H9 (cell line): Measurements from ENCODE around the gene KREMEN1. TPM values are rescaled to one million over a fixed set of nuclear protein-coding genes. Genes with fewer than 3 reads are reported as not detected.

Source experiments
- DNase-seq: peaks from one replicate; pipeline ENCODE4 v3.0.0-alpha.2; 2017
- H2AFZ ChIP-seq: one replicate; pipeline ENCODE4 v1.6.1; 2013; ENCODE audit warnings: mild to moderate bottlenecking, low read length, control low read depth, moderate library complexity
- H2AK5ac ChIP-seq: 2 replicates; pipeline ENCODE4 v1.6.1; 2013; ENCODE audit warnings: low read length, control low read depth, mixed read lengths; ENCODE audit not compliant: insufficient read length
- H2BK120ac ChIP-seq: one replicate; pipeline ENCODE4 v1.6.1; 2013; ENCODE audit warnings: low read depth, mild to moderate bottlenecking, low read length, control low read depth, inconsistent platforms; ENCODE audit not compliant: poor library complexity, severe bottlenecking
- H2BK12ac ChIP-seq: 2 replicates; pipeline ENCODE4 v1.6.1; 2013; ENCODE audit warnings: low read length, control low read depth, mixed read lengths, low read depth; ENCODE audit not compliant: insufficient read length
- H2BK15ac ChIP-seq: 2 replicates; pipeline ENCODE4 v1.6.1; 2013; ENCODE audit warnings: low read depth, low read length, control low read depth
- H2BK20ac ChIP-seq: one replicate; pipeline ENCODE4 v1.6.1; 2013; ENCODE audit warnings: low read depth, mild to moderate bottlenecking, low read length, control low read depth, inconsistent platforms; ENCODE audit not compliant: poor library complexity, severe bottlenecking
- H2BK5ac ChIP-seq: 2 replicates; pipeline ENCODE4 v1.6.1; 2013; ENCODE audit warnings: low read length, control low read depth, mixed read lengths; ENCODE audit not compliant: insufficient read length
- H3K14ac ChIP-seq: 2 replicates; pipeline ENCODE4 v1.6.1; 2013; ENCODE audit warnings: low read length, control low read depth; ENCODE audit not compliant: insufficient read depth
- H3K18ac ChIP-seq: 2 replicates; pipeline ENCODE4 v1.6.1; 2013; ENCODE audit warnings: low read depth, mild to moderate bottlenecking, mixed read lengths, low read length, control low read depth; ENCODE audit not compliant: insufficient read length
- H3K23ac ChIP-seq: 2 replicates; pipeline ENCODE4 v1.6.1; 2013; ENCODE audit warnings: low read length, control low read depth, mixed read lengths, low read depth; ENCODE audit not compliant: insufficient read length
- H3K23me2 ChIP-seq: 2 replicates; pipeline ENCODE4 v1.6.1; 2013; ENCODE audit warnings: low read depth, mild to moderate bottlenecking, mixed read lengths, low read length, control low read depth; ENCODE audit not compliant: insufficient read length, poor library complexity, severe bottlenecking
- H3K27ac ChIP-seq: 2 replicates; pipeline ENCODE4 v1.5.1; 2013; ENCODE audit warnings: low read length, control low read depth, mixed read lengths, low read depth; ENCODE audit not compliant: insufficient read length
- H3K27me3 ChIP-seq: 2 replicates; pipeline ENCODE4 v1.6.1; 2013; ENCODE audit warnings: low read length, control low read depth, inconsistent platforms; ENCODE audit not compliant: insufficient read depth
- H3K4ac ChIP-seq: 2 replicates; pipeline ENCODE4 v1.6.1; 2013; ENCODE audit warnings: low read depth, mild to moderate bottlenecking, control low read depth, inconsistent platforms, low read length, moderate library complexity
- H3K4me1 ChIP-seq: 2 replicates; pipeline ENCODE4 v1.6.1; 2013; ENCODE audit warnings: low read length, control low read depth, inconsistent platforms; ENCODE audit not compliant: insufficient read depth
- H3K4me2 ChIP-seq: 2 replicates; pipeline ENCODE4 v1.6.1; 2013; ENCODE audit warnings: low read length, control low read depth, mixed read lengths; ENCODE audit not compliant: insufficient read length, insufficient read depth
- H3K56ac ChIP-seq: 2 replicates; pipeline ENCODE4 v1.6.1; 2013; ENCODE audit warnings: low read depth, mild to moderate bottlenecking, mixed read lengths, low read length, control low read depth; ENCODE audit not compliant: insufficient read length
- H3K79me1 ChIP-seq: 2 replicates; pipeline ENCODE4 v1.6.1; 2013; ENCODE audit warnings: low read depth, mild to moderate bottlenecking, moderate library complexity, low read length, control low read depth, inconsistent platforms; ENCODE audit not compliant: insufficient read depth, poor library complexity, severe bottlenecking
- H3K79me2 ChIP-seq: 2 replicates; pipeline ENCODE4 v1.6.1; 2013; ENCODE audit warnings: low read length, control low read depth, inconsistent platforms; ENCODE audit not compliant: insufficient read depth
- H3K9ac ChIP-seq: 2 replicates; pipeline ENCODE4 v1.6.1; 2013; ENCODE audit warnings: low read length, control low read depth, mixed read lengths; ENCODE audit not compliant: insufficient read length; ENCODE audit errors: extremely low read depth
- H3K9me3 ChIP-seq: one replicate; pipeline ENCODE4 v1.6.1; 2013; ENCODE audit warnings: low read depth, low read length, inconsistent platforms; ENCODE audit not compliant: control insufficient read depth
- H3T11ph ChIP-seq: one replicate; pipeline ENCODE4 v1.6.1; 2013; ENCODE audit warnings: mild to moderate bottlenecking, low read length, control low read depth, inconsistent platforms
- H4K20me1 ChIP-seq: one replicate; pipeline ENCODE4 v1.6.1; 2013; ENCODE audit not compliant: control insufficient read depth, insufficient read length, insufficient read depth
- H4K5ac ChIP-seq: 2 replicates; pipeline ENCODE4 v1.6.1; 2013; ENCODE audit warnings: low read depth, mild to moderate bottlenecking, mixed read lengths, low read length, control low read depth; ENCODE audit not compliant: insufficient read length
- H4K8ac ChIP-seq: replicated peaks from 2 replicates; pipeline ENCODE4 v1.6.1; 2013; ENCODE audit warnings: low read length, control low read depth, mixed read lengths, low read depth; ENCODE audit not compliant: insufficient read length
- H4K91ac ChIP-seq: 2 replicates; pipeline ENCODE4 v1.6.1; 2013; ENCODE audit warnings: low read depth, mild to moderate bottlenecking, moderate library complexity, mixed read lengths, low read length, control low read depth; ENCODE audit not compliant: insufficient read length
- H3K27ac Mint-ChIP-seq, 3 experiments: 2 replicates in 2 of 3; 3 replicates in 1 of 3; pipeline ENCODE4 v1.8.0; 2020 to 2021; ENCODE audit warnings: mixed read lengths in 3 of 3, mild to moderate bottlenecking in 1 of 3, moderate library complexity in 1 of 3
- H3K27me3 Mint-ChIP-seq: 2 replicates; pipeline ENCODE4 v1.8.0; 2021; ENCODE audit warnings: low read depth, mild to moderate bottlenecking, moderate library complexity, mixed read lengths
- H3K36me3 Mint-ChIP-seq, 3 experiments: 2 replicates in 2 of 3; 3 replicates in 1 of 3; pipeline ENCODE4 v1.8.0; 2020 to 2021; ENCODE audit warnings: low read depth in 3 of 3, mixed read lengths in 3 of 3; ENCODE audit not compliant: insufficient read depth in 1 of 3
- H3K4me1 Mint-ChIP-seq, 2 experiments: 2 replicates each; pipeline ENCODE4 v1.8.0; 2020; ENCODE audit warnings: mixed read lengths in 2 of 2
- H3K4me3 Mint-ChIP-seq, 2 experiments: 2 replicates in 1 of 2; 3 replicates in 1 of 2; pipeline ENCODE4 v1.8.0; 2020 to 2021; ENCODE audit warnings: mild to moderate bottlenecking in 2 of 2, mixed read lengths in 2 of 2, moderate library complexity in 1 of 2
- H3K9me3 Mint-ChIP-seq, 2 experiments: 2 replicates in 1 of 2; 3 replicates in 1 of 2; pipeline ENCODE4 v1.8.0; 2020; ENCODE audit warnings: mild to moderate bottlenecking in 2 of 2, mixed read lengths in 2 of 2, moderate library complexity in 1 of 2
- WGBS: extraction: QIAGEN DNeasy Blood & Tissue Kit; methylation state at CpG from one replicate; pipeline ENCODE4 v1.1.7; 2013; ENCODE audit warnings: missing lambda C conversion rate, low lambda C conversion rate, mixed read lengths; ENCODE audit not compliant: insufficient read length; ENCODE audit errors: extremely low coverage; 5-methylcytosine and 5-hydroxymethylcytosine counted together
- total RNA-seq: library from RNA; stranded (reverse); gene quantifications from 2 replicates; pipeline ENCODE4 v1.2.1, GENCODE V29; 2021
- TF ChIP-seq, protein P1 (sequence below): fragments of 200-600 bp; sonication (generic); conservative IDR thresholded peaks from 3 replicates; pipeline ENCODE4 v1.8.0; 2021; ENCODE audit warnings: antibody characterized with exemption, mild to moderate bottlenecking

The KREMEN1 gene
- total RNA-seq, 1 experiment from 2014 or later, result 2.4 TPM

DNA sequence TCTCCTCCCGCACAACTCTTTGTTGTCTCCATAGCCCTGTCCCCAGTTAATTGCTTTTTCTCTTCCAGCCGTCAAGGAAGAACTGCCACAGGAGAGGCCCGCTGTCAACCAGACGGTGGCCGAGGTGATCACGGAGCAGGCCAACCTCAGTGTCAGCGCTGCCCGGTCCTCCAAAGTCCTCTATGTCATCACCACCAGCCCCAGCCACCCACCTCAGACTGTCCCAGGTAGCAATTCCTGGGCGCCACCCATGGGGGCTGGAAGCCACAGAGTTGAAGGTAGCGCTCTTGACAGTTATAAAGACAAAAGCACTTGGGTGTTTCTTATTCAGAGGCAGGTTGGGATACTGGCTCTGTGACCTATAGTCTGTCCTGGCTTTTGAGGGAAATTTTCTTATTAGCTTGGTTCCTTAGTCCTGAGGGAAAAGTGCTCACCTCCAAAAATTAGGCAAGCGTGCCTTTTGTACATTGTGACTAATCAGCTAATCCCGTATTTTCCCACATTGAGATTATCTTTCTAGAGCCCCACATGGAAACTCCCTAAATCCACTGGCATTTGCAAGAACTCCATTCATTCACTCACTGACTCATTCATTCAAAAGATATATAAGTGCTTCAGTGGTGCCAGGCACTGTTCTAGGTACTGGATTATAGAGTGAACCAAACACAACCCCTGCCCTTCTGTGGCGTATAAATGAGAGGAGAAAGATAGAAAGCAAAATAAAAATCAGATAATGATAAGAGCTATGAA, 65.9 kb downstream of the KREMEN1 start:
- H3K56ac ChIP-seq, result no peak overlapping the region
- H3K4ac ChIP-seq, result no peak overlapping the region
- H3K27ac ChIP-seq, result no peak overlapping the region
- H3K9me3 ChIP-seq, result no peaks in the 10 kb centered on the region
- H3K9ac ChIP-seq, result no peak overlapping the region
- H3K23ac ChIP-seq, result no peak overlapping the region
- Mint-ChIP-seq H3K4me3 (no peak overlapping the region), H3K36me3 (peaks cover 1 to 5% (median 3%) of the 10 kb centered on the region in 3 experiments; a peak in 4 of 7 replicates), H3K27me3 (peaks cover 2% of the 10 kb centered on the region; the same call in 1 of the 2 replicates), H3K4me1 (peaks cover 29 to 31% of the 10 kb centered on the region in 2 experiments), H3K27ac (no peak overlapping the region), H3K9me3 (peaks cover under 1 to 4% of the 10 kb centered on the region in 2 experiments; a peak in 2 of 5 replicates)
- TF ChIP-seq, protein P1, sequence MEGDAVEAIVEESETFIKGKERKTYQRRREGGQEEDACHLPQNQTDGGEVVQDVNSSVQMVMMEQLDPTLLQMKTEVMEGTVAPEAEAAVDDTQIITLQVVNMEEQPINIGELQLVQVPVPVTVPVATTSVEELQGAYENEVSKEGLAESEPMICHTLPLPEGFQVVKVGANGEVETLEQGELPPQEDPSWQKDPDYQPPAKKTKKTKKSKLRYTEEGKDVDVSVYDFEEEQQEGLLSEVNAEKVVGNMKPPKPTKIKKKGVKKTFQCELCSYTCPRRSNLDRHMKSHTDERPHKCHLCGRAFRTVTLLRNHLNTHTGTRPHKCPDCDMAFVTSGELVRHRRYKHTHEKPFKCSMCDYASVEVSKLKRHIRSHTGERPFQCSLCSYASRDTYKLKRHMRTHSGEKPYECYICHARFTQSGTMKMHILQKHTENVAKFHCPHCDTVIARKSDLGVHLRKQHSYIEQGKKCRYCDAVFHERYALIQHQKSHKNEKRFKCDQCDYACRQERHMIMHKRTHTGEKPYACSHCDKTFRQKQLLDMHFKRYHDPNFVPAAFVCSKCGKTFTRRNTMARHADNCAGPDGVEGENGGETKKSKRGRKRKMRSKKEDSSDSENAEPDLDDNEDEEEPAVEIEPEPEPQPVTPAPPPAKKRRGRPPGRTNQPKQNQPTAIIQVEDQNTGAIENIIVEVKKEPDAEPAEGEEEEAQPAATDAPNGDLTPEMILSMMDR, result no peak
- H3K4me1 ChIP-seq, result peaks cover 11% of the 10 kb centered on the region; the same call in 1 of the 2 replicates
- WGBS, result no CpG with 5 or more reads among the region's 13 CpGs
- H3K14ac ChIP-seq, result no peak overlapping the region
- H4K5ac ChIP-seq, result no peak overlapping the region
- no peaks in the 10 kb centered on the region for H3K23me2 ChIP-seq
- H2BK5ac ChIP-seq, result no peak overlapping the region
- H4K91ac ChIP-seq, result no peak overlapping the region
- H3K4me2 ChIP-seq, result no peak overlapping the region
- no peak overlapping the region for H2BK20ac ChIP-seq
- no peak overlapping the region for H2AFZ ChIP-seq
- H3K27me3 ChIP-seq, result no peaks in the 10 kb centered on the region
- no peak overlapping the region for H2BK12ac ChIP-seq
- H3K18ac ChIP-seq, result no peak overlapping the region
- H3K79me2 ChIP-seq, result no peaks in the 10 kb centered on the region
- H2BK15ac ChIP-seq, result no peak overlapping the region
- H2BK120ac ChIP-seq, result no peak overlapping the region
- H4K8ac ChIP-seq, result no peak overlapping the region
- no peak overlapping the region for H3T11ph ChIP-seq
- H3K79me1 ChIP-seq, result no peaks in the 10 kb centered on the region
- no peak for DNase-seq
- H2AK5ac ChIP-seq, result no peak overlapping the region
- H4K20me1 ChIP-seq, result no peaks in the 10 kb centered on the region
